Superior temporal gyrus (tissue), 1 donor: Measurements from ENCODE around the gene FAM131C.
"Not testable (repeated sequence)": the region's sequence is repeated elsewhere in the genome, so short reads cannot be mapped to it uniquely, and the experiment has no call there.

Experiments
- DNase-seq: peaks from one replicate; pipeline ENCODE4 v3.0.0-alpha.2; 2016; ENCODE audit errors: extremely low spot score

The FAM131C gene

DNA sequence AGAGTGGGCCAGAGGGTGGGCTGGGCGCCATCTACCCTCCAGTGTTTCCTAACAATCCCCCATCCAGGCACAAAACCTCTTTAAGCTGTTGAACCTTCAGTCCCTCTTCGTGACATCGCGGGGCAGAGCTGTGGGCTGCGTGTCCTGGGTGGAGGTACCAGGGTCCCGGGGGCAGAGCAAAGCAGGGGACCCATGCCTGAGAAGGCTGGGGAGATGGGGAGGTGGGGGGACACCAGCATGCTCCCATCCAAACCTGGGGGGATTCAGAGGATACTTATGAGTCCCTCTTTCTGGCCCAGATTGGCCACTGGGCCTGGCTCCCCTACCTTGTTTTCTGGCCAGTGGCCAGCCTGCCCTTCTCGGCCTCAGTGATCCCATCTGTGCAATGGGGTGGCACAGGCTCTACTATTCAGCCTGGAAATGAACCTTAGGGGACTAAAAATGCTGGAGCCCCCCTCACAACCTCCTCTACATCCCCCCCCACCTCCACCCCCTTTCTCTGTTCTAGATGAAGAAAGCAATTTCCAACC is 40.3 kb downstream of the FAM131C start:
- not testable (repeated sequence) for DNase-seq

- DNase-seq, result peak; percentile 73
Observed at GRCh38 chr1:16032388-16033102, 40.9 kb downstream of the FAM131C start.

DNA sequence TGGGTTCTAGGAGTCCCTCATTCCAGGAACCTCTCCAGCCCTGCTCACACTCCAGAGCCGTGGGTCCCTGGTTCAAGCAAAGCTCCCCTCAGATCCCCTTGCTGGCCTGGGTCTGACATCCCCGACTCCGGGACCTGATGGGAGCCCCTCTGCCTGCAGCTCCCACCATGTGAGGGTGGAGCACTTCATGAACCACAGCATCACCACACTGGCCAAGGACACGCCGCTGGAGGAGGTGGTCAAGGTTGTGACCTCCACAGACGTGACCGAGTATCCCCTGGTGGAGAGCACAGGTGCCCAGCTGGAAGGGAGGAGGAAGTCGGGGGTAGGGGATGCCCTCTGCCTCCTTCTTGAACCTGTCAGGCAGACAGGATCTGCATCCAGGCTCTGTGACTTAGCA is 41.9 kb downstream of the FAM131C start:
- no peak for DNase-seq

DNA sequence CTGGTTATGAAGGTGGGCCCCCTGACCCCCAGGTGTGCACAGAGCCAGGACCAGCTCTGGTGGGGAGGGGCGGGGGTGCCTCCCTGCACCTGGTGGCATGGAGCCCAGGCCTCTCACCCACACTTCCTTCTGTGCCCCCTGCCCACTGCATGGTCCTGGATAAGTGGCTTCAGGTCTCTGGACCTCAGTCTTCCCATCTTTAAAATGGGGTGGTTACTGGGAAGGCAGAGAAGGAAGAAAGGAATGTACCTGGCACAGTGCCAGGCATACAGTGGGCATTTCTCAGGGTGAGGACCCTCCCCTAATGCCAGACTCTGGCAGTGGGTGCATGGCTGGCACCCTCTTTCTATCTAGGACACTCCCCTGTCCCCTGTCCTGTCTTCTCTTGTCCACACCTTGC is 44.2 kb downstream of the FAM131C start:
- DNase-seq, result no peak

- not testable (repeated sequence) for DNase-seq
Observed at GRCh38 chr1:16029003-16029268, 44.5 kb downstream of the FAM131C start.

DNA sequence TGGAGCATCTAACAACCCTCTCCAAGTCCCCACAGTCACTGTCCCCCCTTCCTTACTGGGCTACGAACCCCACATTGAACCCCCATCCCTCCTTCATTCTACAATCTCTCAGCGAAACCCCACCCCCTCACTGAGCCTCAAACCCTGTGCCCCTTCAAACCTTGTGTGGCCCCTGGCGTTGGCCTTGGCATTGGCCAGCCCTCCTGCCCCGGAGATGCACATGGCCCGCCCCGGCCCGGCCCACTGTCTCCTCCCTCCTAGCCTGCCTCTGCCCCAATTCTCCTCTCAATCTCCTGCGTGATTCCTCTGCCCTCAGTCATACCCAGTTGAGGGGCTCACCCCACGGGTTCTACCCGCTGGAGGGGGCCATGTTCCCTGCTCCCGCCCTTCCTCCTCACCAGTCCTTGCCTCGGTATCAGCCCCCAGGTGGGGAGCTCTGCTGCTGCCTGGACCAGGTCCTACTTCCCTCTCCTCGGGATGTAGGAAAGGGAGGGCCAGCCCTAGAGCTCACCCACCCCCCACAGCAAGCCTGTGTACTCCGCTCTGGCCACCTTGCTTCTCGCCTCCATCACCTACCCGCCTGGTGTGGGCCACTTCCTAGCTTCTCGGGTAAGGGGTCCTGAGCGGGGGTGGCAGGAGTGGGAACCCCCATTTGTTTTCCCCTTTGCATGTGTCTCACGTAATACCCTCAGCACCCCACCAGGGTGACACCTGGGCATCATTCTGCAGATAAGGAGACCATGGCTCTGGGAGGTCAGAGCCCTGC is 45.0 kb downstream of the FAM131C start:
- DNase-seq, result no peak

DNA sequence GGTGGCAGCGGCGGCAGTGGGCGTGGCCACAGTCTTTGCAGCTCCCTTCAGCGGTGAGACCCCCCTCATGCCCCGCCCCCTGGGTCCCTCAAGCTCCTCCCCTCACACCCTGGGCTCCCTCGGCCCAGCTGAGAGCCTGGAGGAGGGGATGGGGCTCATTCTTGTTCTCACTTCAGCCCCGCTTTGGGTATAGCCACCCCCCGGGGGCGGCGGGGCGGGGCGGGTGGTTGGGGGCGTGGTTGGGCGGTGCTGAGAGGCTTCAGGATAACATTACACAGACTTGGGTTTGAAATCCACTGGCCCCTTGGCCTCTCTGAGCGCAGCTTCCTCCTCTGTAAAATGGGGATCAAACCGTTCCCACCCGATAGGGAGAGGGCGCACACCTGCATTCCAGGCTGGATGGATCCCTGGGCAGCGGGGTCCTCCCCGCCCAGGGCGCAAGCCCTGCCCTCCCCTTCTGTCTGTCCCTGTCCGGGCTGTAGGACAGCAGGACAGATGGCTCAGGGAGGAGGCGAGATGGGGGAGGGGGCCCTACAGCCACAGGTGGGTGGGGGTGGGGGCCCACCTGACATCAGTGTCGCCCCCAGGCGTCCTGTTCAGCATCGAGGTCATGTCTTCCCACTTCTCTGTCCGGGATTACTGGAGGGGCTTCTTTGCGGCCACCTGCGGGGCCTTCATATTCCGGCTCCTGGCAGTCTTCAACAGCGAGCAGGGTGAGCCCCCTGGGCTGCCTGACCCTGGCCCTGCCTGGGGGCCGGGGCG is 46.5 kb downstream of the FAM131C start:
- no peak for DNase-seq

- not testable (repeated sequence) for DNase-seq
Observed at GRCh38 chr1:16026302-16026701, 47.1 kb downstream of the FAM131C start.

DNA sequence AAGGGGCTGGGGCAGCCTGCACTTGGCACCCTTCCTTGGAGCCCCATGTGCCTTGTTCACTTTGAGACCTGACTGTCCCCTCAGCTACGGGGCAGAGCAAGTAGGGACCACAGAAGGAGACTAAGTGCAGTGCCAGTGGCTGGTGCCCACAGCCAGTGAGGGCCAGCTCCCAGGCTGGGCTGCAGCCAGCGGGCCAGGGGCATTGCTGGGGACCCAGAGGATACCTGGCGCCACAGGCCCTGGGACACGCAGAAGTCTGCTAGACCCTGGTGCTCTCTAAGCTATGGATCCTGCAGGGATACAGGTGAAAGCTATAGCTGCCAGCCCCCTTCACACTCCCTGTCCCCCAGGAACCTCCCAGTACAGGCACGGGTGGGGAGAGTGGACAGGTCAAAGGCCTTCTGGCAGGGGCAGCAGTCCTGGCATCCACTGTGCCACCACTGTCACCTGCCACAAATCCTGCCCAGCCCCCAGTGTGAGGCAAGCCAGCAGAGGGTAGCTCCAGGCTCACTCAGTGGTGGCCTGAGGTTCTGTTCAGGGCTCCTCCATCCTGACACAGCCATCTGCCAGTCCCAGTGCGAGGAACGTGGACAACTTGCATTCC is 50.3 kb downstream of the FAM131C start:
- DNase-seq, result no peak

- no peak for DNase-seq
Observed at GRCh38 chr1:16022393-16022792, 51.1 kb downstream of the FAM131C start.

DNA sequence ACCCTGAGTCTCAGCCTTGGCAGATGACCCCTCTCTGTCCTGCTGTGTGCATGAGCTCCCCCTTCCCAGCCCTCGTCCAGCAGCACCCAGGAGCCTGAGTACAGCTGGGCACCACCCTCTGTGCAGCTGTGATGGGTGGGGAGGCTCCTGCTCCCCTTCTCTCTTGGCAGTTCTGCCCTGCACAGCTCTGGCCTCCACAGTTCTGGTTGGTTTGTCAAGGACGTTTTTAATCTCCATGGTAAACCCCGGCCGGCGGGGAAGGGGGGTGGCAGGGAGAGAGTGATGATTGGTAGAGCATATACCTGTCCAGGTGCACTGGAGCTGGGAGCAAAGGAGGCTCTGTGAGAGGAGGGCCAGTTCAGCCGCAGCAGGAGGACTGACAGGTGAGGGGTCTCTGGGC is 51.8 kb downstream of the FAM131C start, which contains the start of gene CLCNKA:
Gene CLCNKA, plus strand, starts transcription at position 356 of the 400 bp plus-strand sequence. CDS start 584 bp downstream, outside the sequence.
- DNase-seq, result no peak

DNA sequence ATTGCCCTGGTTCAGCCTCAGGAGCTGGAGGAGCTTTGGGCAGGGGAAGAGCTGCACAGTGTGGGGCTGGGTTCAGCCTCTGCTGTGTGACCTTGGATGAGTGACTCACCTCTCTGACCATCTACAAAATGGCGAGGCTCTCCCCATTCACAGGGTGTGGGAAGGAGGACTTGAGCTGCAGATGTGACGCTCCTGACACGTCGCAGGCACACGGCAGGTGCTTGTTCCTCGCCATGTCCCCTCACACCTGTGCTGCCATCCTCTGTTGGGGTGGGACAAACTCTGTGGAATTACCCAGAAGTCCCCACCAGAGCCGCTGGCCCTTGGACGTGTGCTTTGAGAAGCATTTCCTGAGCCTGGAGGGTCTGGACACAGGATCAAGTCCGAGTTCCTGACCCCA is 52.6 kb downstream of the FAM131C start:
- DNase-seq, result not testable (repeated sequence)

GRCh38 chr1:16020325-16020724 is 53.1 kb downstream of the FAM131C start:
- DNase-seq, result no peak

- DNase-seq, result no peak
Observed at GRCh38 chr1:16019644-16020277, 53.7 kb downstream of the FAM131C start.

DNA sequence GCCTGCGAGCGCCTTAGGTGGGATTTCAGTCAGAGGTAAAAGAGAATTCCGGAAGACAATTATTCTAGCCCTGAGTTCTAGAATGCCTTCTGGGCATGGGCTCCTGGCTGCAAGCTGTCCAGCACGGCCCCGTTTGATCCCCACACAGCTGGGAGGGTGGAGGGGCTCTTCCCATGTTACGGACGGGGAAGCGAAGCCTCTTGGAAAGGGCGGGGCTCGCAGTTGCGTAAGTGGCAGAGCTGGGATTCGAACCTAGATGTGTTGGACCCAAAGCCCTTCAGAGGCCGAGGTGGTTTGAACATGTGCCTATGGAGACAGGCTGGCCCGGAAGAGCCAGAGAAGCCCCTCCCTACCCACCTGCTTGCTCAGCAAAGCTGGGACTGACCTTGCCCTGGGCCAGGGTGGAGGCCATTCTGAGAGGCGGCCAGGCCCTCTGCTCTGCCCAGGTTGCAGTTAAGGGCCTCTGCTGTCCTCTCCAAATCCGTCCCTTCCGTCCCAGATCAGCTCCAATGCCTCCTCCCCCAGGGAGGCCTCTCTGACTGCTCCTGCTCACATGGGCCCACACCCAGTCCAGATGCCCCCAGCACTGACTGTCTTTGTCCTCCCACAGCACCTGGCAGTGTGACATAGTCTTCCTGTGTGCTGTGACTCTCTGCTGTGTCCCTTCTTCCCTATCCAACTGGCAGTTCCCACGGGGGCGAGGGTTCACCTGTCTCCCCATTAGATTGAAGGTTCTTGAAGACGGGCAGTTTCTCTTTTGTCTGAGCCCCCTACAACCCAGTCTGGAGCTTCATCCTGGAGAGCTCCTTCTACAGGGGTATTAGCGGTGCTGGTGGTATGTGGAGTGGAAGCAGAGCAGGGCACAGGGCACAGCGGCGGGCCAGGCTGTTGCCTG is 54.5 kb downstream of the FAM131C start:
- DNase-seq, result no peak

GRCh38 chr1:16018308-16018707 is 55.1 kb downstream of the FAM131C start:
- DNase-seq, result no peak

DNA sequence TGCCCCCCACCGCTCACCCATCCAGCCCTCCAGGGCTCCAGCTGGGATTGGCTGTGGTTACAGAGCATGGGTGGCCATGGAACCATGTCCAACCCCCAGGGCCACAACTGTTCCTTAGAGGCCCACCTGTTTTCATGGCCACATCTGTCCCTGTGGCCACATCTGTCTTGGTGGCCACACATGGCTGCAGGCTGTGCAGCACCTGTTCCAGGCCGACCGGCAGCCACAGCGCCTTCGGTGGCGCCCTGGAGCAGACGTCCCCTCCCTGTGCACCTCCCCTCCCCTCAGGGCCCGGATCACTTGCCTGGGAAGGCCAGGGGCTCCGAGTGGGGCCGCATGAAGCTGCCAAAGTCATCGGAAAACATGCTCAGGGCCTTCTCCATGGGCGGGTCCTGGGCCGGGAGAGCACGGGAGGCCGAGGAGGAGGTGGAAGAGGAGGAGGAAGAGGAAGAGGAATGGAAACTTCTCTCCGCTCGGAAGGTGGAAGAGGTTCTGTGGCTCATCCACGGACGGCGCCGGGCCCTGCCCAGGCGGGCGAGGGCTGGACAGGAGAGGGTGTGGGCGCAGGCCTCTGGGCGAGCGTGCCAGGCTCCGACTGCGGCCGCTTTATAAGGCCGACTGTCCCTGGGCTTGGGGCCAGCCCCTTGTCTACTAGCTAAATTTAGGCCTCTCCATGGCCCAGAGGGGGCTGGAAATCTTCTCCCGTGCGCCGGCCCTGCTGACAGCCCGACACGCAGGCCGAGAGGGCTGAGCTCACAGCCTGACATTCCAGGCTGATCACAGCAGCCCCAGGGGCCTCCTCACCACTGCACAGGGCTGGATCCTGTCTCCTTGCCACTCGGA is 55.8 kb downstream of the FAM131C start, which contains the start of gene HSPB7:
Gene HSPB7, minus strand, starts transcription at position 583 of the 843 bp plus-strand sequence. Its CDS starts 80 bp downstream, at position 503.
- no peak for DNase-seq

DNA sequence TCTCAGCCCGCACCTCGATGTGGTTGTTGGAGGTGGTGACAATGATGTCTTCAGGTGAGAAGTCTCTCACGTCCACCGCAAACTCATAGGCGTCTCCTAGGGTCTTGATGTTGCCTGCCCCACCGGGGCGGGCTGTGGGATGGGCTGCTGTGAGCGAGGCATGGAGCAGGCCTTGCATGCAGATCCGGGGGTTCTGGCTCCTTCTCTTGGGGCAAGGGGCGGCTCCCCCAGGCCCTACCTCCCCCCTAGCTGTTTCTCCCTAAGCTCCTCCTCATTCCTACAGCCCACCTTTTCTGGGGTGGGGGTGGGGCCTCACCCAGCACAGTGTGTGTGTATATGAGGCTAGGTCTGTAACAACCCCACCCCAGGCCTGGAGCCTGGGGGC is 56.4 kb downstream of the FAM131C start:
- no peak for DNase-seq
